Measurements from ENCODE around the gene SCUBE2.
"Not testable (repeated sequence)": the region's sequence is repeated elsewhere in the genome, so short reads cannot be mapped to it uniquely, and the experiment has no call there.

SCUBE2 gene

GRCh38 chr11:9103542-9104276, 12.3 kb upstream of the SCUBE2 start:
- no peak for DNase-seq

DNA sequence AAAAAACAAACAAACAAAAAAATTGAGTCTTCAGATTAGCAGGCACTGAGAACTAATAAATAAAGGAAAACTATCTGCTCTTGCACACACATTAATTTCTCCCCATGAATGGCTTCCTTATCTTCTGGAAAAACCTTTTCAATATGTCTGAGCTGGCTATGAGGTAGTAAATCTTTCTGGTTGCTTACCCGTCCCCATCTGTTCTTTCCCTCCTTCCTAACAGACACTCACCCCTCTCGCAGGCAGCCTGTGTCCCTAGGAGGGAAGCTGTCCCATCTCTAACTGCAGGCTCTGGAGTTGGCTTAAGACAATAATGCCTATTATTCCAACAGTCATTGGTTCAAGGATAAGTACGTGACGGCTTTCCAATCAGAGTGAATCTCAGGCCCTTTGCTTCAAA, 8.2 kb upstream of the SCUBE2 start:
- no peak for DNase-seq

GRCh38 chr11:9098455-9098854, 7.1 kb upstream of the SCUBE2 start:
- DNase-seq, result not testable (repeated sequence)

- DNase-seq, result not testable (repeated sequence)
Observed at GRCh38 chr11:9097186-9097943, 6.0 kb upstream of the SCUBE2 start.

GRCh38 chr11:9096427-9096826, 5.0 kb upstream of the SCUBE2 start:
- DNase-seq, result no peak

- no peak for DNase-seq
Observed at GRCh38 chr11:9095421-9095820, 4.0 kb upstream of the SCUBE2 start.

DNA sequence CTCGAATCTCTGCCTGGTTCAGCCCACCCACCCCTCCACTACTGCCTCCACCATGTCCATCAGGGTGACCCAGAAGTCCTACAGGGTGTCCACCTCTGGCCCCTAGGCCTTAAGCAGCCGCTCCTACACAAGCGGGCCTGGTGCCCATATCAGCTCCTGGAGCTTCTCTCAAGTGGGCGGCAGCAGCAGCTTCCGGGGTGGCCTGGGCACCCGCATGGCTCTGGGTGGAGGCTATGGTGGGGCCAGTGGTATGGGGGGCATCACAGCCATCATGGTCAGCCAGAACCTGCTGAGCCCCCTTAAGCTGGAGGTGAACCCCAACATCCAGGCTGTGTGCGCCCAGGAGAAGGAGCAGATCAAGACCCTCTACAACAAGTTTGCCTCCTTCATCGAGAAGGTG, 3.0 kb upstream of the SCUBE2 start:
- no peak for DNase-seq

- no peak for DNase-seq
Observed at GRCh38 chr11:9092853-9093778, 1.7 kb upstream of the SCUBE2 start.

- DNase-seq, result no peak
Observed at GRCh38 chr11:9092072-9092471, 673 bp upstream of the SCUBE2 start.

DNA sequence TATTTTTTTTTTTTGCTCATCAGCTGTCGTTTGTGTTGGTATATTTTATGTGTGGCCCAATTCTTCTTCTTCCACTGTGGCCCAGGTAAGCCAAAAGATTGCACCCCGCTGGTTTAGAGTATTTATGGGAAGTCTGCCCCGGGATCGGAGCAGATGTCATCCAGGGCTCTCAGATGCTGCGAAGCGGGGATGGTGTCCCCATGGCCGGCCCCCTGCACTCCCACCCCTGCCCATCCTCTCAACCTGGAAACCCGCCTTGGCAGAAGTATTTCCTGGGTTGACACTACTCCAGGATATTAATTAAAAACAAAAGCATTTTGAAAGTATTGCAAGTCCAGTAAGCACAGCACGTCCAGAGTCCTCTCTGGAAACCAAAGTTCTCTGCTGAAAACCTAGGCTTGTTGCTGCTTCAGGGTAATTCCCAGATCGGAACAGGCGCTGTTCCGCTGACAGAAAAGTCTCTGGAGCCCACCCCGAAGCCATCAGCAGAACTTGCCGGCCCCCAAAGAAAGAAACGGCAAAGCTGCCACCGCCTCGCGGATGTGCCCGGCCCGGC, 833 bp downstream of the SCUBE2 start:
- no peak for DNase-seq

DNA sequence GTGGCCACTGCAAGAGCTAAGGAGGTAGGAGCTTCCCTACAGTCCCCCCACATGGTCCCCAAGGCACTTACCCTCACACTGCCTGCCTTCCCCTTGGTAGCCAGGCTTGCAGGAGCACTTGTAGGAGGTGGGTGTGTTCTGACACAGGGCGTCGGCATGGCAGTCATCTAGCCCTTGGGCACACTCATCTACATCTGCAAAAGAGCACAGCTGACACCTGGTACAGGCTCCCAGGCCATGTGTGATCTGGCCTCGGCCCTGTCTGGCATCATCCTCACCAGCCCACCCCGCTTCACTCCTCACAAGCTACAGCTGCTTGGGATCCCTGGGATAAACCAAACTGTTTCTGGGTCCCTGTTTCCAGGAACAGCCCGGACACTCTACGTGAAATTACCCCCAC, 1.8 kb downstream of the SCUBE2 start:
- DNase-seq, result no peak

DNA sequence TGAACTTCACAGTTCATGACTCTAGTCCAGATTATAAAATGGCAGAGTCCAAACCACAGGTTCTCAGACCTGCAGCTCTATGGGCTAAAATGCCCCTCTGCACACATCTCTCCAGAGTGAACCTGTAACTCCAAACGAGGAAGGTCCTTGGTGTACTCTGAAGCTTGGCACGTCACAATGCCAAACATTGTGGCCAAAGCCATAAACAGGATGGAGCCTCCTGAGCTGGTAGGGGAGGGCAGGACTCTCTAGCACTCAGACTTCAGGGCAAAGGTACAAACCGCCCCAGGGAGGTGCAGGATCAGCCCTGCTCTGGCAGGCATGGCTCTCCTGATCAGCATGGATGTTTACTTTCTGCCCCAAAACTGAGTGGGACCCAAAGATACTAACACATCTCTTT, 2.3 kb downstream of the SCUBE2 start:
- DNase-seq, result no peak

- no peak for DNase-seq
Observed at GRCh38 chr11:9082575-9082974, 8.8 kb downstream of the SCUBE2 start.

- DNase-seq, result no peak
Observed at GRCh38 chr11:9081153-9081552, 10.2 kb downstream of the SCUBE2 start.

DNA sequence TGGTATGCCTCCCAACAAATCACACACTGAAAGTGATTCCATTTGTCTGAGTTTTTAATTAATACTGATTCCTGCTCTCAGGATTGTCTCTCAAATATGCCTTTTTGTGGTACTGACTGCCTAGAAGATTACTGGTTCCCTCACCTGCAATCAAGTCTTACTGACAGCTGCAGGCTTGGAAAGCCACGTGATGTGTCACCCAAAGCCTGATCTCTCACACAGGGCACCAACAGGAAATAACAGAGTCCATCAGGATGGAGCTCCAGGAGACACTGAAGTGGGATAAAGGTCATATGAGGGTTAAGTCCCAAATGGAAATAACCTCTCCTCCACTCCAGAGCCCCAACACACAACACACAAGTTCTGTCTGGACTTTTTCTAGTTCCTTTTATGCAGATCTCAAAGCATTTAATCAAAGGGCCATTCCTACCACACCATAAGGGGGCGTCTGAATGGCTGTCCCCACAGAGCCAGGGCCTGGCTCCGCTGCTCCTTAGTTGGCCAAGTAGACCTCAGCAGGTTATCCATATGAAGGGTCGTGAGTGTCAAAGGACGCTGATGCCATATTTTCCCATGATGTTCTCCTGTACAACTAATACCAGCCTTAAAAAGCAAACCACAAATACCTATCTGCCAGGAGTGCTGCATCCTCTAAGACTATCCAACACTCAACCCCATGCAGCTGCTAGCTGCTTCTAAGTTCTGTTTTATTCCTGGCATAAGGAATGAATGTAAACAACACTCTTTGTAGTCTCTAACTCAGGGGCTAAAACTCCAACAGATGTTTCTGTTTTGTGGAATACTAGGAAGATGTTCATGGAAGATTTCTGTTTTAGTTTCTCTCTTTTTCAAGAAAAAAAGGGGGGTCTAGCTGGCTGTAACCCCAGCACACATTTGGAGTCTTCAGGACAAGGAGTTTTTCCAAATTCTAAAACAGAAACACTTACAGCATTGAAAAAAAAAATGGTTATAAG, 13.0 kb downstream of the SCUBE2 start:
- DNase-seq, result no peak

- DNase-seq, result no peak
Observed at GRCh38 chr11:9077164-9077563, 14.2 kb downstream of the SCUBE2 start.

GRCh38 chr11:9076661-9077060, 14.7 kb downstream of the SCUBE2 start:
- DNase-seq, result no peak

DNA sequence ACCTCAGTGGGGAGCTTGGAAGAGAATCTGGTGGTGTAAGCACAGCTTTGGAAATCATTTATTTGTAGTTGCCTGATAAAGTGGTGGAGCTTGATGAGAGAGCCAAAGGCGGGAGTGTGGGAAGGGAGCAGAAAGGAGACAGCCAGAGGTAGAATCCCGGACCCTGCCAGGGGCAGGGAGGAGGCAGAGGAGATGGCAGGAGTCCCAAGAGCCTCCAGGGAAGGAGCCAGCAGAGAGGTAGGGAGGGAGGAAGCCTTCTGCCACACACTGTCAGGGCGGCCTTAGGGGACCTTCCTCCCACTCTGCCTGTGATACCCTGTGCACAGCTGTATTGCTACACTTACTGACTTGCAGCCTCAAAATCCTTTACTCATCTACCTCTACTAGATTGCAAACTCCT, 15.4 kb downstream of the SCUBE2 start:
- DNase-seq, result no peak

DNA sequence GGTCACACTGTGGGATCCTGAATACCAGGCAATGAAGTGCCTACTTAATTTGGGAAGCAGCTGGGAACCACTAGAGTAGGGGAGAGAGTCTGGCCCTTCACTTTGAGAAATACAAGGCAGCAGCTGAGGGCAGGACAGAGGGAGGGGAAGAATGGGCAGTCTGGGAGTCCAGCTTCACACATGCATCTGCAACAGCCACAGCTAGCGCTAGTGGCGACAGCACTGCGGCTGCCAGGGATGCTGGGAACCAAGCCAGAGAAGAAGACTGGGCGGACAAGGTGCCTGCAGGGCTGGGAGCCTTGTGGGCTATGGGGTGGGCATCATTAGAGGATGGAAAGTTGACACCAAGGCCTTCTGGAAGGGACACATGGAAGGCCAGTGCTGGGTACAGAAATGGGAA, 15.8 kb downstream of the SCUBE2 start:
- DNase-seq, result no peak

GRCh38 chr11:9074338-9075029, 16.9 kb downstream of the SCUBE2 start:
- no peak for DNase-seq
